GM23248 (cell line): ENCODE measurements around the gene CSTPP1.

Experiments
- EZH2 ChIP-seq: fragments of 200-600 bp; sonication (generic); IDR thresholded peaks from 2 replicates; pipeline ENCODE4 v1.6.1; 2018; ENCODE audit warnings: antibody characterized with exemption, mild to moderate bottlenecking; ENCODE audit not compliant: insufficient read depth, poor library complexity, severe bottlenecking
- EZH2phosphoT487 ChIP-seq: fragments of 200-600 bp; sonication (generic); IDR thresholded peaks from 2 replicates; pipeline ENCODE4 v1.6.1; 2018; ENCODE audit warnings: antibody characterized with exemption, moderate library complexity, mild to moderate bottlenecking, low read depth; ENCODE audit not compliant: insufficient read depth

DNA sequence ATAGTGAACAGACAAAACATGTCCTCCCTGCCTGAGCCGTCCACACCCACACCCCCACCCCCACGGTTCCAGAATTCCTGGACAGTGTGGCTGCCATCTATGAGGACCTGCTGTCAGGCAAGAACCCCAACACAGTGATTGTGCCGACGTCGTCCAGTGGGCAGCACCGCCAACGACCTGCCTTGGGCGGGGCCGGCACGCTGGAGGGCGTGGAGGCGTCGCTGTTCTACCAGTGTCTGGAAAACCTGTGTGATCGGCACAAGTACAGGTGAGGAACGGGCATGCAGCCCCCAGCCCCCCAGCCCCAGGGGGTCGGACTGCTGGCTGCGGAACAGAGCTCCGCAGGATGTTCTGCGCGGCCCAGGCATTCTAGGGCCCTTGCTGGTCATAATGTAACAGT is 220.4 kb downstream of the CSTPP1 start:
- TF ChIP-seq EZH2 (no peak), EZH2phosphoT487 (no peak)
